HUDEP-2 (cell line): ENCODE measurements around the gene ILDR1.

Experiments used
- DNase-seq, 76 experiments: peaks; one replicate each; lab custom pipeline; 2025; ENCODE audit not compliant: unreplicated experiment in 76 of 76; lab: John Stamatoyannopoulos, UW

Gene ILDR1

DNA sequence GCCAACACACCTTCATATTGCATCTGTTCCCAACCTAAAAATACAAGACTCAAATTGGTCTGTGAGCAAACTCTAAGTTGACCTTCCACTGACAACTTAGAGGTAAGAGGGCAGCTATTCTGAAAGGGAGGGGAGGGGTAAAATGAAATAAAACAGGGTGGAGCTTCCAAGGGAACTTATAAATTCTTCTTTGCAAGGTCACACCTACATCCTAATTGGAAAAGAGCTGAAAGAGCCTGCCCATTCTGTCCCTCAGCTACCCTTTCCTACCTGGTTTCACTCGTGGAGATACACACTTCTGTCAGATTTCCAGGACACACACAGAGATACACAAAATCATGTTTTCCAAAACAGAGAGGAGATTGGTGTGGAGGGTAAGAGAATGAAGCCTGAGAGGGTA, 1.0 kb downstream of the ILDR1 start:
- DNase-seq: no peak

DNA sequence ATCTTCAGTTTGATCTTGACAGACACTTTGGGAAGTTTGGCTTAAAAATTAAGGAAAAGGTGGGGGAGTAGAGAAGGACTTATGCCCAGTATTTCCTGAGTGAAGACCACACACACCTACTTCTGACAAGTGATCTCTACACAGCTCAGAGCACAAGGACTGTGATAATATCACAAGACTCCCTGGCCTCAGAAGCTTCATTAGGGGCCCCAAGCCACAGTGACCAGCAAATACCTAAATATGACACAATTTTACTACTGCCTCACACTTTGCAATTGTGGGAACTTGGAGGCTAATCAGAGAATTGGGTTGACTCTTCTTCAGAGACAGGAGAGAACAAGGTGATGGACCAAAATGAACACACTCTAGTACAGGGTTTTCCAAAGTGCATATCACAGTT, 2.6 kb downstream of the ILDR1 start:
- no peak for DNase-seq

DNA sequence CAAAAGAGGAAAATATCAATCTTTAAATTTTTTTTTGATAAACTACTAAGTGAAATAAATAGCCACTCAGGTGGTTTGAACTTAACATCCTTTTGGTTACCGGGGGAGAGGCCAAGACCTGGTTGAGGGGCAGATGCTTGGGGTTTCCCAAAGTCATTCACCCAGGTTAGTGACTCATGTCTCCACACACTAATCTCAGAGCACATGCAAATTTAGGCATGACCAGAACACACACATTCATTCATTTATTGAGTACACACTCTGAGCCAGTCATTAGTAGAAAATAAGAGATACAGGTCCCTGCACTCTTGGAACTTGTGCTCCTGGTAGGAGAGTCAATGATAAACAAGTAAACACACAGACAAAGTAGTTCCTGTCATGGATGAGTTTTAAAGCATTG, 7.3 kb downstream of the ILDR1 start:
- DNase-seq: no peak

DNA sequence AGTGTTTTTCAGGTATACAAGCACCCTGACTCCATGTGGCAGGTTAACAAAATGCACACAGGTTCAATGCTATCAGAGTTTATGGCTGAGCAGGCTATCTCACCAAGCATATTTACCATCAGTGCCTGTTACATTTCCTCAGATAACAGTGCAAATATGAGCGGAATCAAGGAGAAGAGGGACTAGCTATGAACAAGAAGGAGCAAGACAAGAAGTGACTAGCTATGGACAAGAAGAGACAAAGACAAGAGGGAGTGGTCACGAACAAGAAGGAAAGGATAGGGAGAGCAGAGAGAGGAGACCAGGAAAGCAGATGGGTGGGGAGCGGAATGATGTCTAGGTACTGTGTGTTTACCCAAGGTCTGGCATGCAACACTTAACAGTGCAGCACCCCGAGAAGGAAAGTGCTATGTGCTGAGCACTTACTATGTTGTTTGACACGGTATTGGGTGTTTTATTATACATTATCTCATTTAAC, 8.6 kb downstream of the ILDR1 start:
- no peak for DNase-seq

DNA sequence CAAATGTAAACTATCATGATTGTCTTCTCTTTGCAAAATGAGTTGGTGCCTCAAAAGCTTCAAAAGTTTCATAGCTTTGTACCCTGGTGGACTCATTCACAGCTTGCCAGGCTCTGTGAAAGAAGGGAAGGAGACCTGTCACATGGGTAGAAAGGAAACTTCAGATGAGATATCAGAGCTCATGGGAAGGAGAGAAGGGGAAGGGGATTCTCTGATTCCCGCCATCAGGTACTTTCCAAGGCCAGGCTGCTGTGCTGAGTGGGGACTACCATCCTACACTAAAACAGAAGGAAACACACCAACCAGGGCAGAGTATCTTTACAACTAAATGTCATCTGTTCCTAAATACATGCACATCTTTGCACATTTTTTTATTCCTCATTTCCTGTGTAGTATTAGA, 9.2 kb downstream of the ILDR1 start:
- no peak for DNase-seq

DNA sequence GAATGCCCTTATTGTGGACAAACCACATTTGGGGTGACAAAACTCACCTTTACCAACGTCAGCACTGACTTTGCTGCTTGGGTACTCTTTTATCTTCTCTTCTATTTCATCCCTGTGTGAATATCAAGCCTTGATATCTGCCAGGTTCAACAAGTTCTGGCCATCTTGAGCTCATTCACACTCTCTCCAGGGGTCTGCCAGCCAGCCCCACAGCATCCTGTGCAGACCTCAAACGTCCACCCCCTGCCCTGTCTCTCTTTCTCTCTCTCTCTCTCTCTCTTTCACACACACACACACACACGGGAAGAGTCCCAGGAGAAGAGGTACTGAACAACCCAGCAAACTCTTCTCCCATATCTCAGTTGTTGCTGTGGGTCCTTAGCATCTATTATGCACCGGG, 10.7 kb downstream of the ILDR1 start:
- no peak for DNase-seq

DNA sequence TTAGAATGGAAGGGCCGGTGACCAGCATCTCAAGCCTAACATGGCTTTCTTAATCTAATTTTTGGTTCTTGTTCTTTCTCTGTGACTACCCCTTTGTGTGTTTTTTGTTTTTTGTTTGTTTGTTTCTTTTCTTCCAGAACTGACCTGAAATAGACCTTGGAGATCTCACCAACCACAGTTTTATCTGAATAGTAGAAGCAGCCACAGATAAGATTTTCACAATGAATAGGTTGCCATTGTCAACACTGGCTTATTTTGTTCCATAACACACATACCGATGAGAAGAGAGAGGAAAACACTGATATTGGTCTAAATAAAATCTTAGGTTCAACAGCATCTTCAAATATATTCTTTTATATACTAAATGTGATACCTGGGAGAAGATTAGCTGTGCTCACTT, 11.5 kb downstream of the ILDR1 start:
- DNase-seq: no peak

DNA sequence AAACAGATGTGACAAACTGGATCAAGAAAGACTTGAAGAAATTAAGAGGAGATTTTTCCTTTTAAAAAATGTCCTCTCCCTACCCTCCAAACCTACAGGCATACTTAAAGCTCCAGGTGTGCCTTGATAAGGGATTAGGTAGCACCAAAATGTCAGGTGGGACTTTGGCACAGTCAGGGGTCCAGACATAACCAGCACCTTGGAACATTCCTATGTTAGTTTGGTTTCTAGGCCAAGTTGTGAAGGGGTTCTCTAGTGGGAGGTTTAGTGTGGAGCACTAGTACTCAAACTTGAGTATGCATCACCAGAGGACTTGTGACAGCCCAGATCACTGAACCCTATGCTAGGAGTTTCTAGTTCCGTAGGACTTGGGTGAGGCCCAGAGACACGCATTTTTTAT, 13.9 kb downstream of the ILDR1 start:
- DNase-seq: no peak

DNA sequence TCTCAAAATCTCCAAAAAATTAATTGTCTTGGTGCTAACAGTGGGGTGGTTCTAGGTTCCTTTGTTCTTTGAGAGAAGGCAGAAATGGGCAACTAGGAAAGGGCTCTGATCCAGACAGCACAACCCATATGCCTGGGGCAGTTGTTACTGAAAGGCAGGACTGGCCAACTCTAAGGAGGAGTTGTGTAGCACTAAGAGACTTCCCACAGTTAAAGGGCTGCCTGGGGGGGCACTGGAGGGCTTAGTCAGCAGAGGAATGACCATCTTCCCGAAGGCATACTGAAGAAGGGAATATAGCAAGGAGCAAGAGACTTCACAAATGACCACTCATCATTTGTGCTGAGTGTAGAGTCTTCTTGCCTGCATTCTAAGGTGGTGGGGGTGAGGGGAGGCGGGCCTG, 15.8 kb downstream of the ILDR1 start:
- peak in 1 of 76 experiments; percentile 1 for DNase-seq

DNA sequence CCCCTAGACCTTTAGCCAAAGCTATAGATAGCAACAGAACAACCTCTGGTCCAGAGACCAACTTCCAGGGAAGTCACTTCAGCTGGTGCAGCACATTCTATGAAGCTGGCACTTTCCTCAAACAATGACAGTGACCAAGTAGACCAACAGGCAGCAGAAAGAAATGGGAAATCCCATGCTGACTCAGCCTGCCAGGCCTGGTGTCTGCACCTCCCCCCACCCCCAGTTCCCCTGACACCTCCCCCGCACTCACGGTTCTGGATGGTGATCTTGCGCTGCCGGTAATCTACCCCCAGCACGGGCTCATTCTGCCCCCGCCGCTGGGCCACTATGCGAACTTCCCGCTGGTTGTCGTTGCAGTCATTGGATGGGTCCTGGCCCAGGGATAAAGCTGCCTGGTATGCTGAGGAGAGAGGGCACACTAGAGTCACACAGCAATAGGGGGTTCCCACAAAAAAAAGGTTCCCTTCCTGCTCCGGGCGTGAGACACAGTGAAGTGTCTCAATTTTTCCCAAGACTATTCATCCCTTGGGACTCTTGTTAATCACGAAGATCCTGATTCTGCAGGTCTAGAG, 17.0 kb downstream of the ILDR1 start:
- DNase-seq: no peak

DNA sequence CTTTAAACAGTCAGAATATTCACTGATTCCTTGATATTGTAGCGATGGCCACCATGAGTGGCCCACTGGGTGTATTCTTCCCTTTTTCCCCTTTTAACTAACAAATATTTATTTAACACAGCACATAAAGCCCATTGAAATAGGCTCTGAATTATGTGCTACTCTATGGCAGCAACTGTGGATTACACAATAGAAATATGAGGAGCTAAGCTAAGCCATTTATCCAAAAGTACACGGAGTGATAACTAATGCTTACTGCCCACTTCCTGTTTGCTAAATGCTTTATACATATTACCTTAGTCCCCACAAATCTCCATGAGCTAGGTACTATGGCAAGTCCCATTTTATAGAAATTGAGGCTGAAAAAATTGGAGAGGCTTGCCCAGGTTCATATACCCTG, 17.9 kb downstream of the ILDR1 start:
- no peak for DNase-seq

DNA sequence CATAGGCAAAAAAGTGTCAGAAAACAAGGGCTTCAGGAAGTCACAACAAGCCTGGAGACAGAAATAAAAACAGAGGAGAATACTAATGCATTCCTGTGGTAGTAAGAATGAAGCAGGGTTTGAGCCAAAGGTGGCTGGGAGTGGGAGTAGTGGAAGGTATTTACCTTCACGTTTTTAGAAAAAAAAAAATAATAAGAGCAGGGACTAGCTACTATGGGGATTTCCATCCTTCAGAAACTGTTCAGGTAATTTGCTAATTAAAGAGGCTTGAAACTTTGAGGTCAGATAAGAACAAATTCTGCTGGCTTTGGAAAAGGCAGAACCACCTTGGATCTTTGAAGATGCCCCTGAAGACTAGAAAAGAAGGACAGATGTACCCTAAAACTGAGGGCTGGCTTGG, 18.4 kb downstream of the ILDR1 start:
- no peak for DNase-seq

DNA sequence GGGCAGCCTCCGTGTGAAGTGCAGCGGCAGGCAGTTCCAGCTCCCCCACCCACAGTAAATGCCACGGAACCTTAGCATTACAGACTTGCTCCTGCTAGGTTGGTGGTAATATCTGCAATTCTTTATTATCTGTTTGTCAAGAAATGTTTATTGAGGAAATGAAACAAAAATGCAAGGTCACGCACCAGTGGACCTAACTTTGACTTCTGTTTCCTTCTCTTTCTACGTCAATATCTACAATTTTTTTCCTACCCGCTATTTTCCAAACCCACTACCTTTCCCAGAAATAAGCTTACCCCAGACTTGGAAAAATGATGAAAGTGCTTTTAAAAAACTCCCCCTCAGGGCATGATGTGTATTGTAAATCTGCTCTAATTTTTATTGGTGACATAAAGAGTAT, 18.9 kb downstream of the ILDR1 start:
- no peak for DNase-seq

DNA sequence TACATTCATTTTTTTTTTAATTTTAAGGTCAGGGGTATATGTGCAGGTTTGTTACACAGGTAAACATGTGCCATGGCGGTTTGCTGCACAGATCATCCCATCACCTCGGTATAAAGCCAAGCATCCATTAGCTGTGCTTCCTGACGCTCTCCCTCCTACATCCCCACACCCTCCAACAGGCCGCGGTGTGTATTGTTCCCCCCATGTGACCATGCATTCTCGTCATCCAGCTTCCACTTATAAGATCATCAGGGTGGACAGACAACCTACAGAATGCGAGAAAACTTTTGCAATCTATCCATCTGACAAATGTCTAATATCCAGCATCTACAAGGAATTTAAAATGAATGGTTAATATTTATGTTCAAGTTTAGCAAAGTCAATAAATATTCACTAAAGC, 19.4 kb downstream of the ILDR1 start:
- DNase-seq: no peak

DNA sequence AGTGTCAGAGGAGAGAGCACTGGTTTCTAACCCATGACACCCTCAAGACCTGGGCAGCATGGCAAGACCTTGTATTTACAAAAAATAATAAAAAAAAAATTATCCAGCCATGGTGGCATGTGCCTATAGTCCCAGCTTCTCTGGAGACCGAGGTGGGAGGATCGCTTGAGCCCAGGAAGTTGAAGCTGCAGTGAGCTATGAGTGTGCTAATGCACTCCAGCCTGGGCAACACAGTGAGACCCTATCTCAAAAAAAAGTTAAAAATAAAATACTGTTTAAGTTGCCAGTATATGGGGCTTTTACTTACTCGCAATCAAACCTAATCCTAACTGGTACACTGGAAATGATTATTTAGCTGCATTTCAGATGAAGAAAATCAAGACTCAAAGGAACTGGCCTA, 20.2 kb downstream of the ILDR1 start:
- no peak for DNase-seq

DNA sequence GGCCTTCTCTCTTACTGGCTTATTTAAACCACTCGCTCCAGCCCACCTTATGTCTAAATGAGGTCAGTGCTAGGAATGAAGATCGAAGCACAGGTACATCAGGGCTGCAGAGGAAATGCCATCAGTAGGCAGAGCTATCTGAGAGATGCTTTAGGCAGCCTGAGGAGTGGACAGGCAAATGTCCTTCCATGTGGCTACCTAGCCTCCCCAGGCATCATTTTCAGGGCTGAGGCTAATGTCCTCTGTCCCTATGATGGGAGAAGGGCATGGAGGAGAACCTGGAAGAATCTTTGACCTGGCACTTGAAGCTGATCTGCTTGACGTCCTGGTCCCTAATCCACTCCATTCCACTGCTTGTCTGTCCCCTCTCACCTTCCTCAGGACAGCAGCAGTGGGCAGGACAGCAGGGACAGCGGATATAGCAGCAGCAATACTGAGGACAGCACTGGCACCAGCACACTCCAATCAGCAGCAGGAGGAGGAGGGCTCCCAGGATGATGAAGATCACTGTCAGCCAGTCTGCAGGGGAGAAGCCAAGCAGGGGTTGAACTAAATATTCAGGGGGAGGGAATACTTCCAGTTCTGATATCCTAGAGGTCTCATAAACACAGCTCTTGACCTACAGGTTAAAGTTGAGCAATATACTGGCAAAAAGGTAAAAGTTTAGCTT, 21.0 kb downstream of the ILDR1 start:
- DNase-seq: no peak

DNA sequence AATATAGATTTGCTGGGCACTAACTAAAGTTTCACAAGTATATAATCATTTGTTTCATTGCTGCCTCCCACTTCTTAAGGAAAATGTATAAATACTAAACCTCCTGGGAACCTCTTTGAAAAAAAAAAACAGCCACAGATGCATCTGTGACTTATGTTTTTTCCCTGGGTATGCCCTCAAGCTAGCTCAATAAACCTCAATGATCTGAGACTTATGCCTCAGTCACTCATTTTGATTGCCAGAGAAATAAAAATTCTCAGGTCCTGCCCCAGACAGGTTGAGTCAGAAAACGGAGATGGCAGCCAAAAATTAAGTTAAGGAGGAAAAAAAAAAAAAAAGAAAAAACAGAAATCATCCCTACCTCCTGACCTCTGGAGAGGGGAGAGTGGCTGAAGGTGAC, 22.1 kb downstream of the ILDR1 start:
- no peak for DNase-seq

DNA sequence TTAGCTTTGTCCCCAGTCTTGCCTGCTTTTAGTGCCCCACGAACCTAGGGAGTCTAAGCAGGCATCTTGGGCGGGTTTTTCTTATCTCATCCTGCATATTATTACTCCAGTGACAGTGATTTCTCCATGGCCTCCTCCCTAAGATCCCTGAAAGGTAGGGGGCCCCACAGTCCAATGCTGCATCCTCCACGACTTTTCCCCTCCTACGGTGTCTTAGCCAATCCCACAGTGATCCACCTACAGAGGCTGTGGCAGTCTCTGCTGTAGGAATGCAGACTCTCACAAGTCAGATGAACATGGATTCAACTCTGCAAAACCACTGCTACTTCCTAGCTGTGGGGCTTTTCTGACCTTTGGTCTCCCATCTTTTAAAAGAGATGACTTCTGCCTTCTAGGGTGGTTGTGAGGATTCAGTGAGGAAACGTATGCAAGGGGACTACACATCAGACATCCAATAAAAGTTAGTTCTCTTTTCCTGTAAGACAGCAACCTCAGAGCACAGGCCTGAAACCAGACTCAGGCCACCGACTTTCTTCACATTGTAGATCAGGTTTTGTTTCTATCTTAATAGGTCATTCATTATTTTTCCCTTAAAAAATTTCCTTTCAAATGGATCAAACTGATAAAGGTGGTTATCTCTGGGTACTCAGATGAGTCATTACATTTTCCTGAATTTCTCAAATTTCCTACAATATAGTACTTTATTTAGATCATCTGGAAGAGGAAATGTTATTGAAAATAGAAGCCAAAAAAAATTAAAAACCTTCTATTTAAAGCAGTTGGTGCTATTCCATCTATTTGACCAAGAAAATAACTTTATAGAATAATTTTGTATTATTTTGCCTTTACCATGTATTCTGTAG, 23.2 kb downstream of the ILDR1 start:
- no peak for DNase-seq

DNA sequence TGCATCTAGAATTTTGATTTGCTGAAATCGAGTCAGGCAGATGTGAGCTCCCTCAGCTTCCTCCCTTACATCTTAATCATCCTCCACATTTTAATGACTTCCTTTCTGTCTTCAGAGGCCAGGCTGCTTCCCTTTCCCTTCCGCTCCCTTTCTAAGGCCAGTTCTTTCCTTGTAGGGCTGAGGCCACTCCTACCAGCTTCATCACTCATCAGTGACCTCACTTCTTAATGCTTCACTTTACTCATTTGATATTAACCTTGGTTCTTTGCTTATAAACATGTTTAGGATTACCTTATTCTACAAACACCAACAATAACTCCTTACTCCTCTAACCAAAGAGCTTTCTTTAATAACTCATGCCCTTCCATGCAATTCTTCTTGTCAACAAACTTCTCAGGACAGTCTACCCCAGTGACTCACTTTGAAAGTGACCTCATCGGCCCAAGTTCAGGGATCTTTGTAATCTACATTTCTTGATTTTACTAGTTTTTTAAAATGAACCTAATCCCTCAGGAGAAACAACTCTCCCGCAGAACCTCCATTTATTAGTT, 23.9 kb downstream of the ILDR1 start:
- DNase-seq: no peak

DNA sequence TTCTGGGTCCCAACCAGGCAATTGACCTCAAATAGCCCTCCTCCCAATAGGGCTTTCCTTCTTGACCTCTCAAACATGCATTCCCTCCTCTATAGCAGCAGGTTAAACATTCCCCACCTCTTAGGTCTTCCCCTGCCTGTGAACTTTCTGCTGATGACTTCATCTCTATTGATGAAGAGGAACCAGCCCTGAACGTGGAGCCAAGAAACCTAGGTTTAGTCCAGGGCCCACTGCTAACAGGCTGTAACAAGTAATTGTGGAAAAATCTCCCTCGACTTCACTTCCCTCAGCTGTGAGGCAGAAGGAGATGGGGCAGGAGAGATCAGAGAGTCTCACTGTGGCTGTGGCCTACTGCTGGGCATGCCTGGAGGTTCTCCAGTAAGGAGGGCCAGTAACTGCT, 24.7 kb downstream of the ILDR1 start:
- DNase-seq: no peak

DNA sequence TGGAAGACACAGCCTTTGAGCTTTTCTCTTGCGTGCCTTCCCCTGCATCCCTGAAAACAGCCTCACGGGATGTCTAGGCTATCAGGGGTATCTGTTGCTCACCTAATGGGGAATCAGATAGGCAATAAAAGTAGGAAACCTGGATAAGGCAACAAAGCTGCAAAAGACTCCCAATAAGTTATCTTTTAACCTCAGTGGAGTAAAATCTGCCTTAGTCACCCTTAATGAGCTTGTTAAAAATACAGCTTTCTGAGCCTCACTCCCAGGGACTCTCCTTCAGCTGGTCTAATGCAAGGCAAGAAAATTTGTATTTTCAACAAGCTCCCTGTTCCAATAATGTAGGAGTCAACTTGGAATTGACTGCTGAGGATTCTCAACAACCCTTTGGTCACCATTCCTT, 25.6 kb downstream of the ILDR1 start:
- DNase-seq: no peak
